Immature natural killer cell (primary cell): ENCODE results near the gene OR7C1. TPM values are rescaled to one million over a fixed set of nuclear protein-coding genes. Genes with fewer than 3 reads are reported as not detected.

Source experiments
- DNase-seq, 3 donors: peaks; one replicate each; pipeline ENCODE4 v3.0.0; 2022; ENCODE audit warnings: mixed read lengths in 1 of 3
- H3K27ac Mint-ChIP-seq, 6 donors: one replicate each; pipeline ENCODE4 v1.8.0; 2020; ENCODE audit warnings: mixed read lengths in 6 of 6, mild to moderate bottlenecking in 5 of 6, inconsistent platforms in 4 of 6, moderate library complexity in 3 of 6
- H3K27me3 Mint-ChIP-seq, 3 donors: one replicate each; pipeline ENCODE4 v1.8.0; 2020 to 2021; ENCODE audit warnings: low read depth in 3 of 3, mild to moderate bottlenecking in 3 of 3, mixed read lengths in 3 of 3, moderate library complexity in 3 of 3, inconsistent platforms in 1 of 3
- H3K36me3 Mint-ChIP-seq, 3 donors: one replicate each; pipeline ENCODE4 v1.8.0; 2020; ENCODE audit warnings: mixed read lengths in 3 of 3, inconsistent platforms in 2 of 3, mild to moderate bottlenecking in 2 of 3
- H3K4me1 Mint-ChIP-seq, 2 donors: one replicate each; pipeline ENCODE4 v1.8.0; 2020; ENCODE audit warnings: inconsistent platforms in 2 of 2, mild to moderate bottlenecking in 2 of 2, mixed read lengths in 2 of 2, moderate library complexity in 1 of 2
- H3K4me3 Mint-ChIP-seq, 5 donors: one replicate each; pipeline ENCODE4 v1.8.0; 2020; ENCODE audit warnings: mild to moderate bottlenecking in 5 of 5, mixed read lengths in 5 of 5, inconsistent platforms in 3 of 5, moderate library complexity in 3 of 5
- H3K9me3 Mint-ChIP-seq, 6 donors: one replicate each; pipeline ENCODE4 v1.8.0; 2020; ENCODE audit warnings: mild to moderate bottlenecking in 6 of 6, mixed read lengths in 6 of 6, inconsistent platforms in 4 of 6, moderate library complexity in 3 of 6
- polyA plus RNA-seq, 3 donors: library from polyadenylated mRNA; unstranded; fragments of 300-500 nt; fragmentation: Illumina TruSeq; gene quantifications; one replicate each; pipeline ENCODE4 v1.2.3, GENCODE V29; 2021

OR7C1 gene
- polyA plus RNA-seq: not detected

GRCh38 chr19:14835011-14835410 is at the start of gene OR7C1, which contains the start of gene OR7A5:
Gene OR7C1, minus strand, starts transcription at chr19:14835185. Its CDS starts 35,049 bp downstream, at chr19:14800136.
Gene OR7A5, minus strand, starts transcription at chr19:14835185. Its CDS starts 6,944 bp downstream, at chr19:14828241.
- Mint-ChIP-seq H3K27ac (no peak within 1 kb of the TSS), H3K36me3 (no peaks in the 10 kb centered on the region), H3K9me3 (no peaks in the 10 kb centered on the region), H3K4me3 (no peak within 1 kb of the TSS), H3K27me3 (peaks cover 0 to 8% (median 6%) of the 10 kb centered on the region in 3 donors), H3K4me1 (no peaks in the 10 kb centered on the region)
- DNase-seq: no peak

DNA sequence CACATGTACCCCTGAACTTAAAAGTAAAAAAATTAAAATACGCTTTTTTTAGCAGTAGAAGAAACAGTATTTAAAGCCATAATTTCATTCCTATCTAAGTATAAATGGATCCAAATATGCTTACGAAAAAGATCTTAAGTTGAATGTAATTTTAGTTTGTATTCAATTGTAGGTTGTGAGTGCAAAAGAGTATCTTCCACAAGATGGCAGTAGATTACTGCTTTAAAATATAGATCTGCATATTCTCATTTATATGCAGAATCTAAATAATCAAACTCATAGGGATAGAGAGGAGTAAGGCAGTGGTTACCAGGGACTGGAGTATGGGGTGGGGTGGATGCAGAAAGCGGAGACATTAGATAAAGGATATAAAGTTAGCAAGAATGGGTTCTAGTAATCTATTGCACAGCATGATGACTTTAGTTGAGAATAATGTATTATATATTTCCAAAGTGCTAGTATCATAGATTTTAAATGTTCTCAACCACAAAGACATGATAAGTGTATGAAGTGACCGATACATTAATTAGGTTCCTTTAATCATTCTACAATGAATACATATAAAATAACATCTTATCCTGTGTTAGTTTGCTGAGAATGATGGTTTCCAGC is 36.7 kb upstream of the OR7C1 start:
- Mint-ChIP-seq H3K27me3 (peaks cover 3 to 16% (median 11%) of the 10 kb centered on the region in 3 donors), H3K27ac (no peak overlapping the region), H3K4me3 (no peak overlapping the region), H3K36me3 (no peaks in the 10 kb centered on the region), H3K4me1 (no peaks in the 10 kb centered on the region), H3K9me3 (no peaks in the 10 kb centered on the region)
- no peak for DNase-seq

DNA sequence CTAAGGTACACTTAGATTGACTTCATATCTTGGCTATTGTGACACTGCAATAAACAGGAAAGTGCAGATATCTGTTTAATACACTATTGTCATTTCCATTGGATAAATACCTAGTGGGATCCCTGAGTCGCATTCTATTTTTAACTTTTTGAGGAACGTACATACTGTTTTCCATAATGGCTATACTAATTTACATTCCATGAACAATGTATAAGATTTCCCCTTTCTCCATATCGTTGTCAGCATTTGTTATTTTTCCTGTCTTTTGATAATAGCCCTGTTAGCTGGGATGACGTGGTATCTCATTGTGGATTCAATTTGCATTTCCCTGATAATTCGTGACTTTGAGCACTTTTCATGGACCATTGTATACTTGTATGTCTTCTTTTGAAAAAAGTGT is 33.5 kb upstream of the OR7C1 start:
- no peak overlapping the region for H3K27ac Mint-ChIP-seq
- H3K9me3 Mint-ChIP-seq: no peaks in the 10 kb centered on the region
- H3K4me1 Mint-ChIP-seq: no peaks in the 10 kb centered on the region
- no peak for DNase-seq
- no peak overlapping the region for H3K4me3 Mint-ChIP-seq
- no peaks in the 10 kb centered on the region for H3K36me3 Mint-ChIP-seq
- peaks cover 3 to 12% (median 5%) of the 10 kb centered on the region in 3 donors for H3K27me3 Mint-ChIP-seq

DNA sequence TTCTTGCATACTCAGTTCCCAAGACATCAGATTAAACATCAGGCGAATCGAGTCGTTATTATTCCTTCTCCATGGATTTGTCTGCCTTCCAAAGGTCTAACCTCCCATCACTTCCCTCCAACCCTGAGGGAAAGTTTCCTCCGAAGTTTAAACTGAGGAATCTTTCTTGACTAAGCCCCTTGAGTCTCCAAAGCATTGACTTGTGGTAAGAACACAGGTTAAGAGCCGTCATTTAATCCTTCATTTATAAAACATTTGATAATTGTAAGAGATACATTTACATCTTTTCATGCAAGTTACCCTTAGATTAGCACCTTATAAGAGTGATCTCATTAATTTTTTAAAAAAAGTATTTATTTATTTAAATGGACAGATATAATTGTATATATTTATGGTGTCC is 13.8 kb upstream of the OR7C1 start, which contains the start of gene OR7A10:
TSS of gene OR7A10 (minus strand) at position 101 of the 400 bp plus-strand sequence. CDS start 7,045 bp downstream, outside the sequence.
- H3K9me3 Mint-ChIP-seq: no peaks in the 10 kb centered on the region
- H3K36me3 Mint-ChIP-seq: no peaks in the 10 kb centered on the region
- no peaks in the 10 kb centered on the region for H3K4me1 Mint-ChIP-seq
- H3K4me3 Mint-ChIP-seq: no peak within 1 kb of the TSS
- no peak within 1 kb of the TSS for H3K27ac Mint-ChIP-seq
- no peak for DNase-seq
- peaks cover 0 to 10% (median 3%) of the 10 kb centered on the region in 3 donors for H3K27me3 Mint-ChIP-seq

DNA sequence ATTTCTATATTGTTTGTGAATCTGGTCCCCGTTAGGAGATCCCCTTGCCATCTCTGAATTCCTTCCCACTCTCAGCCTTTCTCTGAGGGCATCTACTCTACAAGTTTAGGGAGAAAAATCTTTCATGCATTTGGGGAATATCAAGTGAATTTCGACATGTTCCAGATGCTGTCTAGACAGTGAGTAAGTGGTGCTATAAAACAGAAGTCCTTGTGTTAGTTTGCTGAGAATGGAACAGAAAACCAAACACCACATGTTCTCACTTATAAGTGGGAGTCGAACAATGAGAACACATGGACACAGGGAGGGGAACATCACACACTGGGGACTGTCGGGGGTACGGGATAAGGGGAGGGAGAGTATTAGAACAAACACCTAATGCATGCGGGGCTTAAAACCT is 8.6 kb upstream of the OR7C1 start:
- H3K4me1 Mint-ChIP-seq: no peaks in the 10 kb centered on the region
- H3K27ac Mint-ChIP-seq: no peak overlapping the region
- H3K36me3 Mint-ChIP-seq: no peaks in the 10 kb centered on the region
- DNase-seq: no peak
- H3K9me3 Mint-ChIP-seq: no peaks in the 10 kb centered on the region
- peaks cover 0 to 20% (median 1%) of the 10 kb centered on the region in 3 donors for H3K27me3 Mint-ChIP-seq
- no peak overlapping the region for H3K4me3 Mint-ChIP-seq

DNA sequence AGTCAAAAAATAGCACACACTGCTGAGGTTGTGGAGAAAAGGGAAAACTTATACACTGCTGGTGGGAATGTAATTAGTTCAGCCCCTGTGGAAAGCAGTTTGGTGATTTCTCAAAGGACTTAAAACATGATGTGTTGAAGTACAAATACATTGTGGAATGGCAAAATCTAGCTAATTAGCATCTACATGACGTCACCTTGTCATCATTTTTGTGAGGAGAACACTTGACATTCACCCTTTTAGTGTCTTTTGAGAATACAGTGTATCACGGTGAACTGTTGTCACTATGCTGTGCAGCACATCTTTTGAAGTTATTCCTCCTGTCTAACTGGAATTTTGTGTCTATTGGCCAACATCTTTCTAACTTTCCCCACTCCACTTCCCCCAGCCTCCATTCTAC is 8.2 kb upstream of the OR7C1 start:
- H3K9me3 Mint-ChIP-seq: no peaks in the 10 kb centered on the region
- H3K4me3 Mint-ChIP-seq: no peak overlapping the region
- DNase-seq: no peak
- no peak overlapping the region for H3K27ac Mint-ChIP-seq
- no peaks in the 10 kb centered on the region for H3K4me1 Mint-ChIP-seq
- H3K27me3 Mint-ChIP-seq: peaks cover 0 to 20% (median 1%) of the 10 kb centered on the region in 3 donors
- no peaks in the 10 kb centered on the region for H3K36me3 Mint-ChIP-seq

- Mint-ChIP-seq H3K9me3 (no peaks in the 10 kb centered on the region), H3K4me1 (no peaks in the 10 kb centered on the region), H3K36me3 (no peaks in the 10 kb centered on the region), H3K4me3 (no peak overlapping the region), H3K27ac (no peak overlapping the region), H3K27me3 (peaks cover 0 to 21% (median 5%) of the 10 kb centered on the region in 3 donors)
- DNase-seq: no peak
Observed at GRCh38 chr19:14840206-14840605, 5.2 kb upstream of the OR7C1 start.

DNA sequence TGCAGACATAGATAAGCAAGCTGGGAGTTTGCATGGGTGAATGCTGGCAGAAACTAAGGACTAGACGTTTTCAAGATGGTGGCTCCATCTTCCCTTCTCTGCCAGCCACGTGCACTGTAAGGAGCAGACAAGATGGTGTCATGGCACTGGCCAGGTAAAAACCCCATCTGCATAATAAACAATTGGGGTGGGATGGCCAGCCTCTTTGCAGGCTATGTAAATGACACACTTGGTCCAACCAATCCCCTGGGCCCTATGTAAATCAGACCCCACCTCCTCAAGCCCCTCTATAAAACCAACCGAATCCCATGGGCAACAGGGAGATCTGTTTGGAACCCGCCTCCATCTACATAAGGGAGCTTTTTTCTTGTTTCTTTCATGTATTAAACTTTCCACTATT is 2.4 kb upstream of the OR7C1 start:
- Mint-ChIP-seq H3K27me3 (peaks cover 0 to 10% (median 6%) of the 10 kb centered on the region in 3 donors), H3K4me3 (no peak overlapping the region), H3K4me1 (no peaks in the 10 kb centered on the region), H3K27ac (no peak overlapping the region), H3K9me3 (no peaks in the 10 kb centered on the region), H3K36me3 (no peaks in the 10 kb centered on the region)
- no peak for DNase-seq

DNA sequence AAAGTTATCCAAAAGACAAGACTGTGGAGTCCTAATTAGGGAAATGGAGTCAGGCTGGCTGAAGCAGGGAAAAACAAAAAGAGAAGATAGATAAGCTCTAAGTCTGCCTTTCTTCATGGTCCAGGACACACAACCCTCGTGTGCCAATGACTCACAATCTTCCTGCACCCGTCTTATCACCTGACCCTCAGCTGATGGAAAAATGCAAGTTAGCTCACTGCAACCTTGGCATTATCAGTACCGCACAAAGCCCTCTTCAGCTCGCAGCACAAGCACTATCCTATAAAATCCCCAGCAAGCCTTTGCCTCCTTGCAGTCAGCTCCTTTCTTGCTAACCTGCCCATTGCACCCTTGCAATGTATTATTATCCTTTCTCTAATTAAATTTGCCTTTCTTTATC is 4.3 kb downstream of the OR7C1 start:
- Mint-ChIP-seq H3K27ac (no peak overlapping the region), H3K4me3 (no peak overlapping the region), H3K4me1 (no peaks in the 10 kb centered on the region), H3K27me3 (peaks cover 3 to 11% (median 6%) of the 10 kb centered on the region in 3 donors), H3K36me3 (no peaks in the 10 kb centered on the region), H3K9me3 (no peaks in the 10 kb centered on the region)
- no peak for DNase-seq

- Mint-ChIP-seq H3K9me3 (no peaks in the 10 kb centered on the region), H3K27ac (no peak overlapping the region), H3K27me3 (peaks cover 5 to 25% (median 5%) of the 10 kb centered on the region in 3 donors), H3K4me3 (no peak overlapping the region), H3K4me1 (no peaks in the 10 kb centered on the region), H3K36me3 (no peaks in the 10 kb centered on the region)
- DNase-seq: no peak
Observed at GRCh38 chr19:14826006-14826405, 9.0 kb downstream of the OR7C1 start.

- no peak overlapping the region for H3K4me3 Mint-ChIP-seq
- peaks cover 4 to 28% (median 11%) of the 10 kb centered on the region in 3 donors for H3K27me3 Mint-ChIP-seq
- no peaks in the 10 kb centered on the region for H3K4me1 Mint-ChIP-seq
- H3K36me3 Mint-ChIP-seq: no peaks in the 10 kb centered on the region
- no peak overlapping the region for H3K27ac Mint-ChIP-seq
- peaks cover 0 to 3% (median 0%) of the 10 kb centered on the region in 6 donors for H3K9me3 Mint-ChIP-seq
- DNase-seq: no peak
Observed at GRCh38 chr19:14821937-14822336, 13.0 kb downstream of the OR7C1 start.

DNA sequence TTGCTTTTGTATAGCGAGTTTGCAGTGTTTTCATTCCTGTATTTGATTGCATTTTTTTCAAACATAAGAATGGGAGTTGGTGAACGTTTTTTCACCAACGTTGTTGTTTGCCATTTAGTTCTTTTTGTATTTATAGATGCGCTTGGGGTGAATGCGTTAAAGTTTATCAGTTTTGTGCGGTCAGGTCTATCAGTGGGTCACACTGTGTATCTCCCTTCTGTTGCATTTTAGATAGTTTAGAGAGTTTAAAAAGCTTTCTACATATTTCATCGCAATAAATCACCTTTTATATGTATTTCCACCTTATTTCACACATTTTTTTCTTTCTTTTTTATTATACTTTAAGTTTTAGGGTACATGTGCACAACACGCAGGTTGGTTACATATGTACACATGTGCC is 16.4 kb downstream of the OR7C1 start:
- DNase-seq: no peak
- no peak overlapping the region for H3K27ac Mint-ChIP-seq
- H3K9me3 Mint-ChIP-seq: peaks cover 0 to 3% (median 0%) of the 10 kb centered on the region in 6 donors
- H3K4me1 Mint-ChIP-seq: no peaks in the 10 kb centered on the region
- no peaks in the 10 kb centered on the region for H3K36me3 Mint-ChIP-seq
- H3K27me3 Mint-ChIP-seq: peaks cover 2 to 14% (median 6%) of the 10 kb centered on the region in 3 donors
- no peak overlapping the region for H3K4me3 Mint-ChIP-seq

- no peak overlapping the region for H3K27ac Mint-ChIP-seq
- no peaks in the 10 kb centered on the region for H3K4me1 Mint-ChIP-seq
- no peak for DNase-seq
- H3K36me3 Mint-ChIP-seq: no peaks in the 10 kb centered on the region
- peaks cover 2 to 10% (median 6%) of the 10 kb centered on the region in 3 donors for H3K27me3 Mint-ChIP-seq
- H3K4me3 Mint-ChIP-seq: no peak overlapping the region
- H3K9me3 Mint-ChIP-seq: peaks cover 0 to 3% (median 0%) of the 10 kb centered on the region in 6 donors
Observed at GRCh38 chr19:14817052-14817451, 17.9 kb downstream of the OR7C1 start.

DNA sequence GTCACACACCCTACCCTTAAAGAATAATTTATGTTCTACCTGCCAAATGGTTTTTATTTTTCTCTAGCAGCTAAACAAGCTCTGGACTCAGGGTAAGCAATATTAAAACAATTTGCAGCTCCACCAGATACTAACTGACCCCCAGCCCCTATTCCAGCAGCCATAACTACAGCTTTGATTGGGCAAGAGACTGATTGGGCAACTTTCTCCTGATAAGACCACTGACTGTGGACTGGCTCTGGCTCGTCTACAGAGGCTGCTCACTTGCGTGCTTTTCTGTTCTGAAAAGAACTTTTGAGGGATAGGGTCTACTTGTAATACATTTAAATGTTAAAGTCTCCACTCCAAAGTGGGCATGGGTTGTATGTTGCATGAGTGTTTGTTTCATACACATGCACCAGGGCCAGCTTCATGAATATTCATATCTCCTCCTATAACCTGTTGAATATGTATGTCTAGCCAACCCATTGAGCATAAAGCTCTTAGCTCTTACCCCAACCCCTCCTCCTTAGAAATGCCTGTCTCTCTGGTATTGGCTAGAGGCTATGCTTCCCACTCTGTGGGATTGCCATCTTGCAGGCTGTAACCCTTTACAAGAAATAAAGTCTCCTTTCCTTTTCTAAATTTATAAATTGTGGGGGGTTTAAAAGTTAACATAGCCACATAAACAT is 19.9 kb downstream of the OR7C1 start:
- Mint-ChIP-seq H3K9me3 (no peaks in the 10 kb centered on the region), H3K36me3 (no peaks in the 10 kb centered on the region), H3K27ac (no peak overlapping the region), H3K4me3 (no peak overlapping the region), H3K4me1 (no peaks in the 10 kb centered on the region), H3K27me3 (peaks cover 2 to 9% (median 2%) of the 10 kb centered on the region in 3 donors)
- no peak for DNase-seq
